ENCODE measurements around the gene IFNA16.
"Not testable (repeated sequence)": the region's sequence is repeated elsewhere in the genome, so short reads cannot be mapped to it uniquely, and the experiment has no call there.

IFNA16 gene

GRCh38 chr9:21217211-21217610, at the start of gene IFNA16:
Gene IFNA16 (minus strand): TSS chr9:21217311. CDS start chr9:21217305, 6 bp downstream.
- not testable (repeated sequence) for H3K4me3 ChIP-seq (ENCODE audit: low read length); DNase-seq (ENCODE audit: low read depth)

- no peak for TF ChIP-seq CTCF (conservative IDR thresholded peaks at IDR 0.05; ENCODE audit: low read length)
- H3K4me3 ChIP-seq (ENCODE audit: low read length), result no peak overlapping the region
- no peak for DNase-seq (ENCODE audit: low read depth)
Observed at GRCh38 chr9:21265421-21266189, 48.5 kb upstream of the IFNA16 start.

GRCh38 chr9:21255538-21256212, 38.6 kb upstream of the IFNA16 start:
- TF ChIP-seq CTCF (conservative IDR thresholded peaks at IDR 0.05; ENCODE audit: low read length), result no peak
- no peak for DNase-seq (ENCODE audit: low read depth)

GRCh38 chr9:21252721-21253547, 35.8 kb upstream of the IFNA16 start:
- H3K4me3 ChIP-seq (ENCODE audit: low read length), result no peak overlapping the region; the same call in 1 of the 2 replicates
- peak; percentile 25 for DNase-seq (ENCODE audit: low read depth)
- peak; percentile 54 for TF ChIP-seq CTCF (conservative IDR thresholded peaks at IDR 0.05; ENCODE audit: low read length)

More at GRCh38 chr9:21255538-21256212, 38.6 kb upstream of the IFNA16 start:
- no peak overlapping the region for H3K4me3 ChIP-seq (ENCODE audit: low read length)

GRCh38 chr9:21251638-21252037, 34.5 kb upstream of the IFNA16 start:
- no peak for TF ChIP-seq CTCF (conservative IDR thresholded peaks at IDR 0.05; ENCODE audit: low read length)
- DNase-seq (ENCODE audit: low read depth), result no peak
- no peak overlapping the region for H3K4me3 ChIP-seq (ENCODE audit: low read length)

GRCh38 chr9:21251190-21251589, 34.1 kb upstream of the IFNA16 start:
- H3K4me3 ChIP-seq (ENCODE audit: low read length), result no peak overlapping the region
- no peak for DNase-seq (ENCODE audit: low read depth)
- no peak for TF ChIP-seq CTCF (conservative IDR thresholded peaks at IDR 0.05; ENCODE audit: low read length)

- no peak for DNase-seq (ENCODE audit: low read depth)
- no peak for TF ChIP-seq CTCF (conservative IDR thresholded peaks at IDR 0.05; ENCODE audit: low read length)
- no peak overlapping the region for H3K4me3 ChIP-seq (ENCODE audit: low read length)
Observed at GRCh38 chr9:21244836-21245235, 27.7 kb upstream of the IFNA16 start.
